ENCODE measurements around the gene NEK11.

GRCh38 chr3:131353016-131353877, 326.6 kb downstream of the NEK11 start:
- TF ChIP-seq CTCF (IDR thresholded peaks at IDR 0.05; ENCODE audit: borderline replicate concordance, extremely low read depth, low read length, poor library complexity, severe bottlenecking) (no peak), EZH2 (IDR thresholded peaks at IDR 0.05; ENCODE audit: borderline replicate concordance, low read depth, low read length, severe bottlenecking) (no peak)

All from DND-41 (cell line).